ENCODE measurements around the gene KCNK15.

The KCNK15 gene

DNA sequence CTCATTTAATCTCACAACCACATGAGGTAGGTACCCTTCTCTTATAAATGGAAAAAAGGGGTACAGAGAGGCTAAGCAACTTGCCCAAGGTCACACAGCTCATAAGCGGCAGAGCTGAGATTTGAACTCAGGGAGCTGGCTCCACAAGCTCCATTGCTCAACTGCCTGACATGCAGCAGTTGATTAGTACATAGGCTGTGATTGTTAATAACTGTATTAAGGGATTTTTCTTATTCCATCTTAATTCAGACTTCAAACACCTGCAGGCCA lies 23.9 kb upstream of the KCNK15 start:
- DNase-seq (ENCODE audit: low read depth) = no peak

DNA sequence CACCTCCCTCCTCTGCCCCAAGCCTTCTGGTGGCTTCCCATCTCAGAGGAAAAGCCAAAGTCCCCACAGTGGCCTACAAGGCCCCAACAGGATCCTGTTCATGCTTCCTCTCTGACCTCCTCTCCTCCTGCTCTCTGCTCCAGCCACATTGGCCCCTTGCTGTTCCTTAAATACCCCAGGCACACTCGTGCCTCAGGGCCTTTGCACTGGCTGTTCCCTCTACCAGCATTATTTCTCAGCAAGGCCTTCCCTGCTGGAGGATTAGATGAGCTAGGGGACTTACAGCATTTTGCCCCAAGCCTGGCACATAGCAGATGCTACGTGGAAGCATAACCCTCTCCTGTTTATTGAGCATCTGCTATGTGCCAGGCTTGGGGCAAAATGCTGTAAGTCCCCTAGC lies 22.7 kb upstream of the KCNK15 start:
- H3K4me3 ChIP-seq (ENCODE audit: low read depth, low read length) = no peak overlapping the region
- no peak for DNase-seq (ENCODE audit: low read depth)
- TF ChIP-seq, protein P1, sequence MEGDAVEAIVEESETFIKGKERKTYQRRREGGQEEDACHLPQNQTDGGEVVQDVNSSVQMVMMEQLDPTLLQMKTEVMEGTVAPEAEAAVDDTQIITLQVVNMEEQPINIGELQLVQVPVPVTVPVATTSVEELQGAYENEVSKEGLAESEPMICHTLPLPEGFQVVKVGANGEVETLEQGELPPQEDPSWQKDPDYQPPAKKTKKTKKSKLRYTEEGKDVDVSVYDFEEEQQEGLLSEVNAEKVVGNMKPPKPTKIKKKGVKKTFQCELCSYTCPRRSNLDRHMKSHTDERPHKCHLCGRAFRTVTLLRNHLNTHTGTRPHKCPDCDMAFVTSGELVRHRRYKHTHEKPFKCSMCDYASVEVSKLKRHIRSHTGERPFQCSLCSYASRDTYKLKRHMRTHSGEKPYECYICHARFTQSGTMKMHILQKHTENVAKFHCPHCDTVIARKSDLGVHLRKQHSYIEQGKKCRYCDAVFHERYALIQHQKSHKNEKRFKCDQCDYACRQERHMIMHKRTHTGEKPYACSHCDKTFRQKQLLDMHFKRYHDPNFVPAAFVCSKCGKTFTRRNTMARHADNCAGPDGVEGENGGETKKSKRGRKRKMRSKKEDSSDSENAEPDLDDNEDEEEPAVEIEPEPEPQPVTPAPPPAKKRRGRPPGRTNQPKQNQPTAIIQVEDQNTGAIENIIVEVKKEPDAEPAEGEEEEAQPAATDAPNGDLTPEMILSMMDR (IDR thresholded peaks at IDR 0.05; ENCODE audit: insufficient read depth, low read depth, low read length, missing control alignments) = no peak

More for the DNA sequence above, 23.9 kb upstream of the KCNK15 start:
- H3K4me3 ChIP-seq (ENCODE audit: low read depth, low read length) = no peak overlapping the region
- TF ChIP-seq, protein P1 (IDR thresholded peaks at IDR 0.05; ENCODE audit: insufficient read depth, low read depth, low read length, missing control alignments) = no peak

DNA sequence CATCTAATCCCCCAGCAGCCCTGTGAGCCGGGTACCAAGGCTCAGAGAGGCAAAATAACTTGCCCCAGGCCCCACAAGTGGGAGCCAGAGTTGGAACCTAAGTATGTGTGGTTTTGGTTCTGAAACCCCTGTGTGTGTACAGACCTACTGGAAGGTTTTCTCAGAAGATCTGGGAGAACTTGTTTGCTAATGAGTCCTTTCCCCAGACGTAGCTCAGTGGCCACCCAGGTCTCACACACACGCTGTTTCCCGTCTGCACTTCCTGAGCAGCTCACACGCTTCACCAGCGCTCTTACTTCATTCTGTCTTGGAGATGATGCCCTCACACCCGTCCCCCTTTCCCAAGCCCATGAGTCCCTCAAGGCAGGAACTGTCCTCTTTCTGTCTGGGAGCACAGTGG lies 22.3 kb upstream of the KCNK15 start:
- TF ChIP-seq, protein P1 (IDR thresholded peaks at IDR 0.05; ENCODE audit: insufficient read depth, low read depth, low read length, missing control alignments) = no peak
- H3K4me3 ChIP-seq (ENCODE audit: low read depth, low read length) = no peak overlapping the region
- DNase-seq (ENCODE audit: low read depth) = peak; percentile 67

DNA sequence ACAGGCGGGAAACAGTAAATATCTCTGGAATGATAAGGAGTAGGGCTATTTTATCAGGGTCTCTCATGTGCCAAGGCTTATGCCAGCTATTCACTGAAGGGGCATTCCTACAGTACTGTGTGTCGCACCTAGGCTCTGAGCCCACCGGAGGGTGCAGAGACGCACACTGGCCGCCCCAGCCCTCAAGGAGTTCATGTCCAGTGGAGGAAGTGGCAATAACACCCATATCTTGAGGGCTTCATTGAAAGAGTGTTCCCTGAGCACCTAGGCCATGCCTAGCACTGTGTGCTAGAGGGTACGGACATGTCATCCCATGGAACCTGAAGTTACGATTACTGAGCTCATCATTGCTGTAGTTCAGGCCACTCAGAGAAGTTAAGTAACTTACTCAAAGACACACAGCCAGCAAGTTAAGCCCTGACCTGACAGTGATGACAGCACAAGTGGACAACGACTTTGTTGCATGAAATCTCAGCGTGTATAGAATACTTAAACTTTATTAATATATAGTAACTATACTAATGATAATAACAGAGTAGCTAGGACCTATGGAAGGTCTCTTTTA lies 21.8 kb upstream of the KCNK15 start:
- no peak overlapping the region for H3K4me3 ChIP-seq (ENCODE audit: low read depth, low read length)
- TF ChIP-seq, protein P1 (IDR thresholded peaks at IDR 0.05; ENCODE audit: insufficient read depth, low read depth, low read length, missing control alignments) = no peak
- no peak for DNase-seq (ENCODE audit: low read depth)

DNA sequence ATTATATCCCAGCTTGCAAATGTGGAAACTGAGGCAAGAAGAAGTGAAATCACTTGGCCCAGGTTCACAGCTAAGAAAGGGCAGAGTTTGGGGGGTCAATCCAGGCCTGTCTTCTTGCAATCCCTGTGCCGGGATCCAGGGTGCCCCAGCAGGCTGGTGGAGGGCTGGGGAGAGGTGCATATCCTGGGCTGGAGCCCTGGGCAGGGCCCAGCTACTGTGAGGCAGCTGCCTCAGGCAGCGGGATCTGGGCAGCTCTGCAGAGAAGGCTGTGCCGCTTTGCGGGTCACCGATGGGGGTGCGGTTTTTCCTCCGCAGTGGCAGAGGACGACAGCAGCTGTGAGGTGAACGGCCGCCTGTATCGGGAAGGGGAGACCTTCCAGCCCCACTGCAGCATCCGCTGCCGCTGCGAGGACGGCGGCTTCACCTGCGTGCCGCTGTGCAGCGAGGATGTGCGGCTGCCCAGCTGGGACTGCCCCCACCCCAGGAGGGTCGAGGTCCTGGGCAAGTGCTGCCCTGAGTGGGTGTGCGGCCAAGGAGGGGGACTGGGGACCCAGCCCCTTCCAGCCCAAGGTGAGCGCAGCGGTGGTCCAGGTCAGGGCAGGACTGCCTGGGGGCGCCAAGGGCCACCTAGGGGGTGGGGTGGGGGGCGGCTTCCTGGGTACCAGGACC lies 21.1 kb upstream of the KCNK15 start:
- TF ChIP-seq, protein P1 (IDR thresholded peaks at IDR 0.05; ENCODE audit: insufficient read depth, low read depth, low read length, missing control alignments) = no peak
- H3K4me3 ChIP-seq (ENCODE audit: low read depth, low read length) = no peak overlapping the region
- DNase-seq (ENCODE audit: low read depth) = no peak

DNA sequence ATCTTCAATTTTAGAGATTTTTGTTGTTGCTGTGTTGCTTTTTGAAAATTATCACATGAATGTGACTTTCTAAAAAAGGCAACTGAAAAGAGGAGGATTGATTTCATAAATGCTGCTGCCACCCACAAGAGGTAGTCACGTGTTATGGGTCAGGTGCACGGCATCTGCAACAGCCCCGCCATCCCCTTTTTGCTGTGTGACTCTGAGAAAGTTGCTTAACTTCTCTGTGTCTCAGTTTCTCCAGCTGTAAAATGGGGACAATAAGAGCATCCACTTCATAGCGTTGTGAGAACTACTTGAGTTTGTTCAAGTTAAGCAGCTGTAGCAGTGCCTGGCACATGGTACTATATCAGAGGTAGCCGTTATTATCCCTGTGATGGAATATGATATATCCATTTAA lies 19.8 kb upstream of the KCNK15 start:
- no peak overlapping the region for H3K4me3 ChIP-seq (ENCODE audit: low read depth, low read length)
- no peak for DNase-seq (ENCODE audit: low read depth)
- TF ChIP-seq, protein P1 (IDR thresholded peaks at IDR 0.05; ENCODE audit: insufficient read depth, low read depth, low read length, missing control alignments) = no peak

DNA sequence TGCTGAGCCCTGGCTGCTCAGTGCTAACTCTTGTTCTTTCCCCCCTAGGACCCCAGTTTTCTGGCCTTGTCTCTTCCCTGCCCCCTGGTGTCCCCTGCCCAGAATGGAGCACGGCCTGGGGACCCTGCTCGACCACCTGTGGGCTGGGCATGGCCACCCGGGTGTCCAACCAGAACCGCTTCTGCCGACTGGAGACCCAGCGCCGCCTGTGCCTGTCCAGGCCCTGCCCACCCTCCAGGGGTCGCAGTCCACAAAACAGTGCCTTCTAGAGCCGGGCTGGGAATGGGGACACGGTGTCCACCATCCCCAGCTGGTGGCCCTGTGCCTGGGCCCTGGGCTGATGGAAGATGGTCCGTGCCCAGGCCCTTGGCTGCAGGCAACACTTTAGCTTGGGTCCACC lies 18.6 kb upstream of the KCNK15 start:
- DNase-seq (ENCODE audit: low read depth) = no peak
- TF ChIP-seq, protein P1 (IDR thresholded peaks at IDR 0.05; ENCODE audit: insufficient read depth, low read depth, low read length, missing control alignments) = no peak
- H3K4me3 ChIP-seq (ENCODE audit: low read depth, low read length) = no peak overlapping the region
